ENCODE data around the gene GBE1. TPM values are rescaled to one million over a fixed set of nuclear protein-coding genes. Genes with fewer than 3 reads are reported as not detected.

Gene GBE1
- total and polyA plus RNA-seq, 10 of the 15 experiments (the other 5 are each of a cell fraction or from before 2014, with no cell fraction given): 21.4 to 62.2 (median 41.5) TPM

DNA sequence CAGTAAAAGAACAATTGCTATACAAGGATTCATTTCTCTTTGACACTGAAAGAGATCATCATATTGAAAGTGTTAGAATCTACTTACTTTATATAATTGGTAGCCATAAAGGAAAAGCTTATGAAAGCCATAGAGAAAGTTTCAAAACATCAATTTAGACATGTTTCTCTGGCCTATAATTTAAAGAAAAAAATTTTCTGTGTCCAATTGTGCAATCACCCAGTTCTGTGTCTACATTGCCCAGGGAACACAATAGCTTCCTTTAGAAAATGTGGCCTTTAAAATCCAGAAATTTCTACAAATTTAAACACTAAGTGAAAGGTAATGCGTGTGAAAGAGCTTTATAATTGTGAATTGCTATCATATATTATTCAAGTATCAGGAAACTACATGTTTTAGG lies 259.2 kb downstream of the GBE1 start:
- Histone ChIP-seq H3K27me3 (replicated peaks in 1 of 2; ENCODE audit: control insufficient read depth in 2 of 2, insufficient read depth in 2 of 2, low read length in 1 of 2) (no peaks in the 10 kb centered on the region), H3K79me2 (ENCODE audit: control insufficient read depth, insufficient read depth, low read length) (no peaks in the 10 kb centered on the region), H3K36me3 (ENCODE audit: control insufficient read depth in 2 of 2, insufficient read depth in 2 of 2, low read length in 1 of 2) (no peaks in the 10 kb centered on the region), H3K9me3 (replicated peaks; ENCODE audit: control insufficient read depth, insufficient read depth, low read length) (no peaks in the 10 kb centered on the region), H2AFZ (ENCODE audit: control insufficient read depth, low read depth, low read length) (no peak overlapping the region), H3K4me2 (ENCODE audit: control insufficient read depth, insufficient read depth) (no peak overlapping the region), H3K4me1 (ENCODE audit: control insufficient read depth, insufficient read depth, low read length) (no peaks in the 10 kb centered on the region), H3K9ac (ENCODE audit: control insufficient read depth, insufficient read depth, low read length) (no peak overlapping the region), H3K4me3 (no peak overlapping the region), H4K20me1 (ENCODE audit: control insufficient read depth, insufficient read depth) (no peaks in the 10 kb centered on the region), H3K27ac (ENCODE audit: control insufficient read depth, insufficient read depth) (no peak overlapping the region)
- intact Hi-C loops (cut with micrococcal nuclease; ENCODE audit: unreplicated experiment) (no loop called here), in situ Hi-C loops (cut with MboI) (no loop called here)
- BruUV-seq (replicated peaks): no TSS peak
- ChIA-PET SMC1A (ENCODE audit: uncharacterized antibody, unreplicated experiment) (interaction anchor here (1.2 kb wide), 1 partner anchor 23 kb away, joined by 3 read pairs; no protein-coding TSS in a partner anchor), POLR2A (no interaction called here), CTCF (interaction anchor here (1.5 to 4.3 kb wide), 3 partner anchors 9 to 18 kb away, joined by 4 to 25 read pairs (median 8); no protein-coding TSS in a partner anchor), RAD21 (ENCODE audit: unreplicated experiment) (no interaction called here)
- no peak for FAIRE-seq
- ATAC-seq: no peak
- TF ChIP-seq, protein P1, sequence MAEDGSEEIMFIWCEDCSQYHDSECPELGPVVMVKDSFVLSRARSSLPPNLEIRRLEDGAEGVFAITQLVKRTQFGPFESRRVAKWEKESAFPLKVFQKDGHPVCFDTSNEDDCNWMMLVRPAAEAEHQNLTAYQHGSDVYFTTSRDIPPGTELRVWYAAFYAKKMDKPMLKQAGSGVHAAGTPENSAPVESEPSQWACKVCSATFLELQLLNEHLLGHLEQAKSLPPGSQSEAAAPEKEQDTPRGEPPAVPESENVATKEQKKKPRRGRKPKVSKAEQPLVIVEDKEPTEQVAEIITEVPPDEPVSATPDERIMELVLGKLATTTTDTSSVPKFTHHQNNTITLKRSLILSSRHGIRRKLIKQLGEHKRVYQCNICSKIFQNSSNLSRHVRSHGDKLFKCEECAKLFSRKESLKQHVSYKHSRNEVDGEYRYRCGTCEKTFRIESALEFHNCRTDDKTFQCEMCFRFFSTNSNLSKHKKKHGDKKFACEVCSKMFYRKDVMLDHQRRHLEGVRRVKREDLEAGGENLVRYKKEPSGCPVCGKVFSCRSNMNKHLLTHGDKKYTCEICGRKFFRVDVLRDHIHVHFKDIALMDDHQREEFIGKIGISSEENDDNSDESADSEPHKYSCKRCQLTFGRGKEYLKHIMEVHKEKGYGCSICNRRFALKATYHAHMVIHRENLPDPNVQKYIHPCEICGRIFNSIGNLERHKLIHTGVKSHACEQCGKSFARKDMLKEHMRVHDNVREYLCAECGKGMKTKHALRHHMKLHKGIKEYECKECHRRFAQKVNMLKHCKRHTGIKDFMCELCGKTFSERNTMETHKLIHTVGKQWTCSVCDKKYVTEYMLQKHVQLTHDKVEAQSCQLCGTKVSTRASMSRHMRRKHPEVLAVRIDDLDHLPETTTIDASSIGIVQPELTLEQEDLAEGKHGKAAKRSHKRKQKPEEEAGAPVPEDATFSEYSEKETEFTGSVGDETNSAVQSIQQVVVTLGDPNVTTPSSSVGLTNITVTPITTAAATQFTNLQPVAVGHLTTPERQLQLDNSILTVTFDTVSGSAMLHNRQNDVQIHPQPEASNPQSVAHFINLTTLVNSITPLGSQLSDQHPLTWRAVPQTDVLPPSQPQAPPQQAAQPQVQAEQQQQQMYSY (CRISPR knock-in tag; IDR thresholded peaks at IDR 0.05): no peak
- TF ChIP-seq RUNX3 (IDR thresholded peaks at IDR 0.05; ENCODE audit: low read length) (no peak), NR2C2 (IDR thresholded peaks at IDR 0.05; ENCODE audit: borderline replicate concordance, control insufficient read depth, insufficient read length, low read depth) (no peak), YY1 (IDR thresholded peaks at IDR 0.05; ENCODE audit: low read depth, low read length) (no peak), TAF1 (IDR thresholded peaks at IDR 0.05; ENCODE audit: borderline replicate concordance, low read depth, low read length) (no peak), IRF4 (IDR thresholded peaks at IDR 0.05; ENCODE audit: low read depth, low read length) (no peak), NRF1 (conservative IDR thresholded peaks at IDR 0.05; ENCODE audit: low read depth, low read length) (no peak), EED (IDR thresholded peaks at IDR 0.05; ENCODE audit: low read depth) (no peak), NR2C1 (IDR thresholded peaks at IDR 0.05) (no peak)
- TF ChIP-seq, protein P2, sequence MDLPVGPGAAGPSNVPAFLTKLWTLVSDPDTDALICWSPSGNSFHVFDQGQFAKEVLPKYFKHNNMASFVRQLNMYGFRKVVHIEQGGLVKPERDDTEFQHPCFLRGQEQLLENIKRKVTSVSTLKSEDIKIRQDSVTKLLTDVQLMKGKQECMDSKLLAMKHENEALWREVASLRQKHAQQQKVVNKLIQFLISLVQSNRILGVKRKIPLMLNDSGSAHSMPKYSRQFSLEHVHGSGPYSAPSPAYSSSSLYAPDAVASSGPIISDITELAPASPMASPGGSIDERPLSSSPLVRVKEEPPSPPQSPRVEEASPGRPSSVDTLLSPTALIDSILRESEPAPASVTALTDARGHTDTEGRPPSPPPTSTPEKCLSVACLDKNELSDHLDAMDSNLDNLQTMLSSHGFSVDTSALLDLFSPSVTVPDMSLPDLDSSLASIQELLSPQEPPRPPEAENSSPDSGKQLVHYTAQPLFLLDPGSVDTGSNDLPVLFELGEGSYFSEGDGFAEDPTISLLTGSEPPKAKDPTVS (IDR thresholded peaks at IDR 0.05; ENCODE audit: low read depth, low read length): no peak
- WGBS (ENCODE audit: insufficient coverage, insufficient replicate concordance, low lambda C conversion rate, missing lambda C conversion rate): 53% methylated on average over 1 of the region's 1 CpG
- no peak for DNase-seq (ENCODE audit: low read depth, low spot score)
